ENCODE data around the gene BCL2L1. TPM values are rescaled to one million over a fixed set of nuclear protein-coding genes. Genes with fewer than 3 reads are reported as not detected.

BCL2L1 gene
- total RNA-seq, 2 donors from 2014 or later: 120 to 152 TPM

- Mint-ChIP-seq H3K36me3 (ENCODE audit: insufficient read depth in 2 of 2) (peaks cover 26 to 58% of the 10 kb centered on the region in 2 donors), H3K4me1 (ENCODE audit: low read depth) (peaks cover 96% of the 10 kb centered on the region), H3K27me3 (ENCODE audit: low read depth) (no peaks in the 10 kb centered on the region), H3K27ac (peak overlapping the region; percentile 97), H3K4me3 (peak overlapping the region; percentile 40 to 96), H3K9me3 (peaks cover 0 to 2% of the 10 kb centered on the region in 2 donors)
- peak in 1 of 2 donors; percentile 21 for ATAC-seq (replicated peaks in 1 of 2)
- no peak for DNase-seq
These were observed 11.2 kb downstream of the BCL2L1 start for GRCh38 chr20:31711179-31712111.

DNA sequence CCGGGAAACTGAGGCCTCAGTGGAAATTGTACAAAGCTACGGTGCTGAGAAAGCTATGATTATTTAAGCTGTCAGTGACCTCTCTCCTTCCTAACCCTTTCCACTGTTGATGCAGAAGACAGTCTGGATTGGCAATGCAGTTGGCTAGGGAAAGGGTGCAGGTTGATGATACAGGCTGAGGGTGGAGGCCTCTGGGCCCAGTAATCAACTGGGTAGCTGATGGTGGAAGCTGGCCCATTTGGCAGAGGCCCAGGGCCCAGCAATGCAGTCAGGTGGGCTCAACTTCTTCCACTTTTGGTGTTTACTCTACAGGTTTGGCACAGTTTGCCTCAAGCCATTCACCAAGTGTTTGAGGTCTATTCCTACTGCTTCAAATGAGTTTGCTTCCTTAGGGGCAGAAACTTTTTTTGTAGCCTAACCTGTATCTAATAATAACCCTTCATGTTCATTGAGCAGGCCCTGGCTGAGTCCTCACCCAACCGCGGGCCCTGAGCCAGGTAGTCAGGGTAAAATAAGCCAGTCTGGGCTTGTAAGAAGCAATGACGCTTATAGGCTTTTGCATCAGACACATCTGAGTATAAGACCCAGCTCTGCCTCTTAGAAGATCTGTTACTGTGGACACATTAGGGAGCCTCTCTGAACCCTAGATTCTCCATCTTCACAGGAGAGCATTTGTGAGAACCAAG, 12.1 kb downstream of the BCL2L1 start:
- peaks cover 96% of the 10 kb centered on the region for H3K4me1 Mint-ChIP-seq (ENCODE audit: low read depth)
- peaks cover 0 to 2% of the 10 kb centered on the region in 2 donors for H3K9me3 Mint-ChIP-seq
- H3K27ac Mint-ChIP-seq: peak overlapping the region; percentile 97

GRCh38 chr20:31709939-31710338, 12.7 kb downstream of the BCL2L1 start:
- Mint-ChIP-seq H3K4me1 (ENCODE audit: low read depth) (peaks cover 94% of the 10 kb centered on the region), H3K9me3 (no peaks in the 10 kb centered on the region), H3K36me3 (ENCODE audit: insufficient read depth in 2 of 2) (peaks cover 18 to 49% of the 10 kb centered on the region in 2 donors), H3K27ac (peak overlapping the region; percentile 64), H3K27me3 (ENCODE audit: low read depth) (no peaks in the 10 kb centered on the region), H3K4me3 (peak overlapping the region in 1 of 2 donors; percentile 33)
- ATAC-seq (replicated peaks in 1 of 2) (no peak), DNase-seq (no peak)

More for the DNA sequence above, 12.1 kb downstream of the BCL2L1 start:
- ATAC-seq (replicated peaks in 1 of 2): peak in 1 of 2 donors; percentile 14
- DNase-seq: no peak
- H3K4me3 Mint-ChIP-seq: peak overlapping the region in 1 of 2 donors; percentile 40
- H3K27me3 Mint-ChIP-seq (ENCODE audit: low read depth): no peaks in the 10 kb centered on the region
- H3K36me3 Mint-ChIP-seq (ENCODE audit: insufficient read depth in 2 of 2): peaks cover 23 to 52% of the 10 kb centered on the region in 2 donors

DNA sequence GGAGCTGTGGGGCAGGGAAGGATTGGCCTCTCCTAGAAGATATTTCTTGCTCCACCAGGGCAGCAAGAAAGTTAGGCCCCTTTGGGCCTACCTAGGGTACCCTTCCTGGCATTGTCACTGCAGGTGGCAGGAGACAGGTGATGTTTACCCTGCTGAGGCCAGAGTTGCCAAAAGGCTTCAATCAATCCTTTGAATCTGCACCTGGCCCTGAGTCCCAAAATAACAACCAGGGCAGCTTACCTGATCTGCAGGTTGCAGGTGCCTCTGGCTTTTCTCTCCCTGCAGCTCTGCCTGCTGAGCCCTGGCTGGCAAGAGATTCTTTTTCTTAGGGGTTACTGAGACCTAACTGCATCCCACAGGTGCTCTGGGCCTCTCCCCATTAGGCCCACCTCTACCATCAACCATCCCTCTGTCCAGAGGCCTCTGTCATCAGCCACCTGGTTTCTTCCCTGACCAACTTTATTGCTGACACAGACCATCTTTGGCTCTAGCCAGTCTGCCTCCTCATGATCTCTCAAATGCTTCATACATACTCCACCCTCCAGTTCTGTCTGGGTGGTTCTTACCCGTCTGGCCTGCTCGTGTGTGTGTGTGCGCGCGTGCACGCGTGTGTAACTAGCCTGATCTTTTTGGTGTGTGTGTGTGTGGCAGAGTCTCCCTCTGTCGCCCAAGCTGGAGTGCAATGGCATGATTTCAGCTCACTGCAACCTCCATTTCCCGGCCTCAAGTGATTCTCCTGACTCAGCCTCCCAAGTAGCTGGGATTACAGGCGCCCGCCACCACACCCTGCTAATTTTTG, 13.7 kb downstream of the BCL2L1 start:
- DNase-seq (no peak), ATAC-seq (replicated peaks in 1 of 2) (no peak)
- Mint-ChIP-seq H3K4me1 (ENCODE audit: low read depth) (peaks cover 91% of the 10 kb centered on the region), H3K36me3 (ENCODE audit: insufficient read depth in 2 of 2) (peaks cover 15 to 39% of the 10 kb centered on the region in 2 donors), H3K9me3 (no peaks in the 10 kb centered on the region), H3K4me3 (peak overlapping the region in 1 of 2 donors; percentile 33), H3K27me3 (ENCODE audit: low read depth) (no peaks in the 10 kb centered on the region), H3K27ac (no peak overlapping the region)

GRCh38 chr20:31707994-31708735, 14.5 kb downstream of the BCL2L1 start:
- H3K9me3 Mint-ChIP-seq: no peaks in the 10 kb centered on the region
- no peak overlapping the region for H3K4me3 Mint-ChIP-seq
- H3K36me3 Mint-ChIP-seq (ENCODE audit: insufficient read depth in 2 of 2): peaks cover 13 to 34% of the 10 kb centered on the region in 2 donors
- ATAC-seq (replicated peaks in 1 of 2) (no peak), DNase-seq (no peak)
- peaks cover 83% of the 10 kb centered on the region for H3K4me1 Mint-ChIP-seq (ENCODE audit: low read depth)
- H3K27me3 Mint-ChIP-seq (ENCODE audit: low read depth): no peaks in the 10 kb centered on the region
- H3K27ac Mint-ChIP-seq: peak overlapping the region; percentile 61

DNA sequence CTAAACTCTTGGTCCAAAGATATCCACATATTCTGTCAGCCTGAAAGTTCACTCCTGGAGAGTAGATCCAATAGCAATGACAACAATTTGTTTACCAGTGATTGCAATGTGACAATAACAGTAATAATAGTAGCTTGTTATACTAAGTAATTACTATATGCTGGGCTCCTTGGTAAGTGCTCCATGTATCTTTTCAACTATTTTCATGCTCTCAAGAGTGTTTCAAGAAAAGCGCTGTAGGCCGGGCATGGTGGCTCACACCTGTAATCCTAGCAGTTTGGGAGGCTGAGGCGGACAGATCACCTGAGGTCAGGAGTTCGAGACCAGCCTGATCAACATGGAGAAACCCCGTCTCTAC, 15.4 kb downstream of the BCL2L1 start:
- peaks cover 74% of the 10 kb centered on the region for H3K4me1 Mint-ChIP-seq (ENCODE audit: low read depth)
- no peak for DNase-seq
- H3K27ac Mint-ChIP-seq: peak overlapping the region; percentile 61
- peaks cover 8 to 26% of the 10 kb centered on the region in 2 donors for H3K36me3 Mint-ChIP-seq (ENCODE audit: insufficient read depth in 2 of 2)
- no peak for ATAC-seq (replicated peaks in 1 of 2)
- no peak overlapping the region for H3K4me3 Mint-ChIP-seq
- H3K9me3 Mint-ChIP-seq: no peaks in the 10 kb centered on the region
- no peaks in the 10 kb centered on the region for H3K27me3 Mint-ChIP-seq (ENCODE audit: low read depth)

- Mint-ChIP-seq H3K27ac (peak overlapping the region; percentile 41), H3K4me3 (no peak overlapping the region), H3K9me3 (no peaks in the 10 kb centered on the region), H3K27me3 (ENCODE audit: low read depth) (no peaks in the 10 kb centered on the region), H3K4me1 (ENCODE audit: low read depth) (peaks cover 74% of the 10 kb centered on the region), H3K36me3 (ENCODE audit: insufficient read depth in 2 of 2) (peaks cover 10 to 27% of the 10 kb centered on the region in 2 donors)
- ATAC-seq (replicated peaks in 1 of 2) (no peak), DNase-seq (no peak)
These were observed 15.9 kb downstream of the BCL2L1 start for GRCh38 chr20:31706607-31707257.

- peaks cover 74% of the 10 kb centered on the region for H3K4me1 Mint-ChIP-seq (ENCODE audit: low read depth)
- H3K27ac Mint-ChIP-seq: peak overlapping the region; percentile 59
- DNase-seq (no peak), ATAC-seq (replicated peaks in 1 of 2) (peak; percentile 22 to 43)
- peaks cover 10 to 24% of the 10 kb centered on the region in 2 donors for H3K36me3 Mint-ChIP-seq (ENCODE audit: insufficient read depth in 2 of 2)
- no peak overlapping the region for H3K4me3 Mint-ChIP-seq
- no peaks in the 10 kb centered on the region for H3K27me3 Mint-ChIP-seq (ENCODE audit: low read depth)
- H3K9me3 Mint-ChIP-seq: no peaks in the 10 kb centered on the region
These were observed 16.8 kb downstream of the BCL2L1 start for GRCh38 chr20:31705598-31706597.

DNA sequence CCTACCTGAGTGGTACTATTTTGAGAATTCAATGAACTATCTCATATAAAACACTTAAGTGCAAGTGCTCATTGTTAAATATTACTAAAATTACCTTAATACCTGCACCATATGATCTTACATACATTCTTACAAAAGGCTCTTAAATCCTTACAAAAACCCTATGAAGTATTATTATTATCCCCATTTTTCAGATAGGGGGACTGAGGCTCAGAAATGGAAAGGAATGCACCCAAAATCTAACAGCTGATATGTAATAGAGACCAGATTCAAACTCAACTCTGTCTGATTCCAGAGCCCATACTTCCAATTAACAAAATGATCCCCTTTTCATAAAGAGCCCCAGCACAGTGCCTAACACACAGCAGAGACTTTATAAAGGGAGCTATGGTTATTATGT, 17.5 kb downstream of the BCL2L1 start:
- peak overlapping the region; percentile 17 for H3K27ac Mint-ChIP-seq
- no peak for ATAC-seq (replicated peaks in 1 of 2)

GRCh38 chr20:31704225-31705119, 18.2 kb downstream of the BCL2L1 start:
- ATAC-seq (replicated peaks in 1 of 2) (no peak), DNase-seq (no peak)
- Mint-ChIP-seq H3K4me3 (no peak overlapping the region), H3K4me1 (ENCODE audit: low read depth) (peaks cover 75% of the 10 kb centered on the region), H3K9me3 (peaks cover 0 to 1% of the 10 kb centered on the region in 2 donors), H3K36me3 (ENCODE audit: insufficient read depth in 2 of 2) (peaks cover 9 to 28% of the 10 kb centered on the region in 2 donors), H3K27ac (peak overlapping the region; percentile 17), H3K27me3 (ENCODE audit: low read depth) (no peaks in the 10 kb centered on the region)

More for the DNA sequence above, 17.5 kb downstream of the BCL2L1 start:
- no peak for DNase-seq
- peaks cover 0 to 1% of the 10 kb centered on the region in 2 donors for H3K9me3 Mint-ChIP-seq
- no peaks in the 10 kb centered on the region for H3K27me3 Mint-ChIP-seq (ENCODE audit: low read depth)
- peaks cover 12 to 28% of the 10 kb centered on the region in 2 donors for H3K36me3 Mint-ChIP-seq (ENCODE audit: insufficient read depth in 2 of 2)
- peaks cover 75% of the 10 kb centered on the region for H3K4me1 Mint-ChIP-seq (ENCODE audit: low read depth)
- H3K4me3 Mint-ChIP-seq: no peak overlapping the region

Measured in activated T-cell treated with anti-CD3 and anti-CD28 coated beads, Interleukin-2, amount 50 U/mL, for 72 hours (primary cell).